Measurements from ENCODE around the gene TMEM191B.
"Not testable (repeated sequence)": the region's sequence is repeated elsewhere in the genome, so short reads cannot be mapped to it uniquely, and the experiment has no call there.

The TMEM191B gene

DNA sequence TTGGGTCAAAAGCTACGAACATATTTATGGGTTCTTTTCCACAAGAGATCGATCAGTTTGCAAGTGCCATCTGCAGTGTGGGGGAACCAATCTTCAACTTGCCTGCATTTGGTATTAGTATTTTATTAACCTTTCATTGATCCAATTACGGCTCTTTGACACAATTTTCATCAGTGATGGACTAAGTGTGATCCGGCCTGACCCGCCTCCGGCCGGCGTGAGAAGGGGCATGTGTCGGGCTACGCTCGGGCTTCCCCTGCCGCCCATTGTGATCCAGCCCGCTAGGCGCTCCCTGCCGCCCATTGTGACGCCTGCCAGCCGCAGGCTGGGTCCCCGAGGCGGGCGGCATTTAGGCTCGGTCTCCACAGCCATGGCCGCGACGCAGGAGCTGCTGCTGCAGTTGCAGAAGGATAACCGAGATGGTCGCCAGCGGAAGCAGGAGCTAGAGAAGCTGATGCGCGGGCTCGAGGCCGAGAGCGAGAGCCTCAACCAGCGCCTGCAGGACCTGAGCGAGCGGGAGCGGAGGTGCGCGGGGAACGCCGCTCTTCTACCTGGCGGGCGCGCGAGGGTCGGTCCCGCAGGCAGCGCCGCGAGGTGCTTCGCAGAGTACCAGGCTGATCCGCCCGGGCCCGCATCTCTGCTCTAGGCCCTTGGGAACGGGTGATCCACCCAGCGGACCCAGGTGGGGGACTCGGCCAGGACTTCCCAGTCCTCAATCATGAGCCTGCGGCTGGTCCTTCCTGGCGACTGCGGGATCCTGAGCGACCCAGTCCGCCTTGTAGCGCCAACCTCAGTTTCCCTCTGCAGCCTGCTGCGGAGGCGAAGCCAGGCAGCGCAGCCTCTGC is at the start of gene TMEM191B:
TSS of gene TMEM191B (plus strand) at position 51 of the 845 bp plus-strand sequence. CDS start at position 230, 179 bp downstream.
- DNase-seq = not testable (repeated sequence)

DNA sequence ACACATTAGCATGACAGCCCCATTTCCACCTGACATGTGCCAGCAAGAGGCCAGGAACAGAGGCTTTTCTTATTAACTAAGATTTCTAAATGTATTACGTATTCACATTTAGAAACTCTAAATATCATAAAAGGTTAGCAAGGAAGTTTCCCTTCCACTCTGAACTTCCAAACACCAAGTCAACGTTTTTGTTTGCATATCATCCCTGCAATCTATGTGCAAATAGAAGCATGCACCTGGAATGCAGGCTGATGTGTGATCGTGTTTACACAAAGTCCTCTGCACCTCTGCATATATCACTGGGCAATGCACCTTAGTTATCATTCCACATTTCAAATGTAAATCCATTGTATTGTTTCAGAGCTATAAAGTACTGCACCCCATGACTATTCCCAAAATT is 31.4 kb upstream of the TMEM191B start:
- DNase-seq = not testable (repeated sequence)

DNA sequence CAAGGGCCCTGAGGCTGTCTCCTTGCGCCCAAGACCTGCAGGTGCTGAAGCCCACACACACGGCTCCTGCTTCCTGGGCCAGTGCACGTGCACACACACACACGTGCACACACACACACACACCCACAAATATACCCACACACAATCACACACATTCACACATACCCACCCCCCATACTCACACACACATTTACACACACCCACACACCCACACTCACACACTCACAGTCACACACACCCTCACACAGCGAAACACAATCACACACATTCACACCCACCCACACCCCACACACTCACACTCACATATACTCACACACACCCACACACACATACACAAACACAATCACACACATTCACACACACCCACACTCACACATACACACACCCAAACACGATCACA is 16.3 kb upstream of the TMEM191B start:
- not testable (repeated sequence) for DNase-seq

DNA sequence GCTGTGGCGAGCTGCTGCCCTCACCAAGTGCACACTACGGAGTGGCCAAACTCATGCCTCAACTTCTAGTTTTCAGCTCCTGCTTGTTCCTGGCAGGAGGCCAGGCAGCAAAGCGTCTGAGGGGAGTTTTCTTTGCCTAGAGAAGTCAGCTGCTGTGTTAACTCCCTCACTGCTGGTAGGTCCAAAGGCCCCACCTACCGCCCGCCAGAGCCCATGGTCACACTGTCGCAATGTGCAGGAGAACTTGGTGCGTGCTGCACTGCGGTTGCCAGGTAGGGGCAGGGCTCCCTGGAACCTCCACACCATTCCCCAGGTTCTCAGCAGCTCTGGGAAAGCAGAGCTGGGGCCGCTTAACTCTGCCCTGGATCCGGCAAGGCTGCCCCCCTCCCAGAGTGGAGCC is 15.2 kb upstream of the TMEM191B start:
- not testable (repeated sequence) for DNase-seq

DNA sequence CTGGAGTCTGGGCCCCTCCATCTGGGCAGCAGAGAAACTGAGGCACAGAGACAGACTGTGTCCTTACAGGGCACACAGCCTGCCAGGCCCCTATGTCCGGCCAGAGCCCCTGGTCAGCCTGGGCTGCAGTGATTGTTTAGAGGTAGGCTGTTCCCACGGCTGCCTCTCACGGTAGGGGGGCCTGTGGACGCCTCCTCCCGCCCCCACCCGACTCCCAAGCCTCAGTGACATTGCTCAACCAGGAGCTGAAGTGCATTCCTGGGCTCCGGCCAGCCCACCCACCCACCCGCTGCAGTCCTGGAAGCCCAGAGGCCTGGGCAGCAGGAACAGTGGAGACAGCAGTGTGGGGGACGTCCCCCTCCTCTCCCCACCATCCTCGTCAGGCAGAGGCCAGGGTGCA is 14.1 kb upstream of the TMEM191B start:
- DNase-seq = not testable (repeated sequence)

DNA sequence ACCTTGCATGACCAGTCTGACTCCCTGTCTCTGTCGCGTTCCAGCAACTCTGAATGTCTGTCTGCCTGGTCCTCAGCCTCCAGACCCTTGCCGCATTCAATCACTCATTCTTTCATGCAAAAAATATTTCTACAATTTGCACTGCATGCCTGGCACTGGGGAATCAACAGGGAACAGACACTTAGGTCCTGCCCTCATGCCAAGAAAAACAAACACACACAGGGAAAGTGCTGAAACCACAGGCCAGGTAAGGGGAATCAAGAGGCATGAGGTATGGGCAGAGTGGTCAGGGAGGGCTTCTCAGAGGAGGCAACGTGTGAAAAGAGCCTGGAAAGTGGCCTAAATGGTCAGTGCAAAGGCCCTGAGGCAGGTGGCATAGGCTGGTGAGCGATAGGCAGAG is 9.5 kb upstream of the TMEM191B start, which contains the start of gene GGTLC3:
TSS of gene GGTLC3 (minus strand) at position 101 of the 400 bp plus-strand sequence. CDS start 264 bp downstream, outside the sequence.
- not testable (repeated sequence) for DNase-seq

DNA sequence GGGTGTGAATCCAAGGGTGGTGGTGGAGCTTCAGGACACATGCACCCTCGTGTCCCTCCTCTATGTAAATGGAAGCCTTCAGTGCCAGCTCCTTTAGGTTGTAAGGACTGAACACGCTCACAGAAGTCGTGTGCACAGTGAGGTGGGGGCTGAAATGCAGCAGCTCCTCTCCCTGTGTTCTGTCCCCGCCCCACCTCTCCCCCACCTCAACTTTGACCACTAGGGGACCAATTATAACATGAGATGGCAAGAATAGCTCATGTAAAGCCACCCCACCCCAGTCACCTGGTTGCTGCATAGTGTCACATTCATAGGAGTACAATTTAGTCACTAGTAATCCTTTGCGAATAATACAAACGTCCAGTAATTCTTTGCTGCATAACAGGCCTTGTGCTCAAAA is 4.8 kb upstream of the TMEM191B start:
- DNase-seq = not testable (repeated sequence)

DNA sequence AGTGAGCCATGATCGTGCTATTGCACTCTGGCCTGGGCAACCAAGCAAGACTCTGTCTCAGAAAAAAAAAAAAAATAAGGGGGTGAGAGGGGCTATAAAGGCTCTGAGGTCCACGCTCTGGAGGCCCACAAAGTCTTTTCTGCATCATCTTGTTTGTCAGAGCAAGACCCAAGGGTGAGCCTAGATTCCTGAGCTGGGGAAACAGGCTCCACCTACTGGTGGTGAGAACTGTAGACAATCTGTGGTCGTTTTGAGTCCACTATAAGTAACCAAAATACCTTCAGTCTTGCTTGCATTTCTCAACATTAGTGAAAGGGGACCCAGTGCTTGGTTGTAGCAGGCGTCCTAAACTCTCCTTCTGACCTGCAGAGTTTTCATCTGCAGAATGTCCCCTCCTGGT is 4.3 kb upstream of the TMEM191B start:
- DNase-seq = not testable (repeated sequence)

DNA sequence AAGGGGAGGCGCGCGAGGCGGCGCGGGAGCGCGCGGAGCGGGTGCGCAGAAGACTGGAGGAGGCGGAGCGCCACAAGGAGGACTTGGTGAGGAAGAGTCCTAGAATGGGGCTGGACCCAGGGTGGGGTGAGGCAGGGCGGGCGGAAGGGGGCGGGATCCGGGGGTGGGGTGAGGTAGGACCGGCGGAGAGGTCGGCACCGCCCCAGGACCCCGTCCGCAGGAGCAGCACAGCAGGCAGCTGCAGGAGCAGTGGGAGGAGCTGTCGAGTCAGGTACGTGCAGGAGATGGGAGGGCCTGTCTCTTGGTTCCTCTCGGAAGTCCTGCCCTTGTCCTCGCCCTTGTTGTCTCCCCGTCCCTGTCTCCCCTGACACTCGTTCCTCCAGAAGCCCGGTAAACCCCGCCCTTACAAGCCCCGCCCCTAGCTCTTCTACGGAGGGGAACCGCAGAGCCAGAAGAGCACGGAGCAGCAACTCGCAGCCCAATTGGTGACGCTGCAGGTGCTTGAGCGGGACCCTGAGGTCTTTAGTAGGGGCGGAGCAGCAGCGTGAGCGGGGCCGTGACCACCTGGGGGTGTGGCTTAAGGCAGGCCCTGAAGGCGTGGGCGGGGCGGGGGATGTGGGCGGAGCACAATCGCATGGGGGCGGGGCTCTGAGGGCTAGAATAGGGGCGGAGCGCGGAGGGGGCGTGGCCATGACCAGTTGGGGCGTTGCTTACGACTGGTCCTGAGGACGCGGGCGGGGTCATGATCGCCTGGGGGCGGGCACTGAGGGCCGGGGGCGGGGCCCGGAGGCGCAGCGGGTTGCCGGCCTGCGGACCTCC is 1.2 kb downstream of the TMEM191B start:
- DNase-seq = peak; percentile 81

DNA sequence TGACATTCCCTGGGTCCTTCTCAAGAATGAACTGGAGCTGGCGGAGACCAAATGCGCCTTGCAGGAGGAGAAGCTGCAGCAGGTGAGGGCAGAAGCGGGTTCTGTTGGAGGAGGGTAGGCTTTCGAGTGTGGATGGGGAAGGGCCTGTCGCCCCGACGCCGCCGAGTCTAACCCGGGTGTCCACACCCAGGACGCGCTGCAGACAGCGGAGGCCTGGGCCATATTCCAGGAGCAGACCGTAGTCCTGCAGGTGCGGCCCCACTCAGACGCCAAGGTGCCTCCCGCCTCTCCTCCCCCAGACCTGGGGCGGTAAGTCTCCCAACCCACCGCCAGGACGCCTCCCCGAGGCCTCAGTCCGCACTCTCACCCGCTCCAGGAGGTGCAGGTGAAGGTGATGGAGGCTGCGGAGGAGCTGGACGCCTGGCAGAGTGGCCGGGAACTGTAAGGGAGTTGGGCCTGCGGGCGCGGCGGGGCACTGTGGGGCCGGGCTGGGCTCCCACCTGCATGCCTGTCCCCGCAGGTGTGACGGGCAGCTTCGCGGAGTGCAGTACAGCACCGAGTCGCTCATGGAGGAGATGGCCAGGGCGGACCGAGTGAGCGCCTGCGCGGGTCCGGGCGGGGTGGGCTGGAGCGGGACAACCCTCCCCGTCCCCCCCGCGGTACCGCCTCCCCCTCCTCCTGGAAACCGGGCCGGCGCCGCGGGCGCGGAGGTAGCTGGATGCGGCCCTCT is 2.0 kb downstream of the TMEM191B start:
- DNase-seq = not testable (repeated sequence)

DNA sequence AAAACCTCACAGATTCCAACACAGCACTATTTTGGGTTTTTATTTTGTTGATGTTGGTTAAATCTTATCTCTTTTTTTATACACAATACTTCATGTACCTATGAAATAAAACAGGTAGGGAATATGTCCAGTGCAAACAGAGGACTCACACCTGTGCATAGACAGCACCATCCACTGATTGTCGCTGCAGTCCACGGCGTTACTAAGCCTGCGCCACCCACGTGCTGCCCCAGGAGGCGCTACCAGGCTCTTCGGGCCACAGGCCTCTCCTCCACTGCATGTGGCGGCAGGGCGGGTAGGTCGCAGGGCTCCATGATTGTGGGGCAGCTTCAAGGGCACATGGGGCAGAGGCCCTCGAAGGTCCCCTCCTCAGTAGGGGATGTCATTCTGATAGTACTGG is 6.0 kb downstream of the TMEM191B start:
- not testable (repeated sequence) for DNase-seq

DNA sequence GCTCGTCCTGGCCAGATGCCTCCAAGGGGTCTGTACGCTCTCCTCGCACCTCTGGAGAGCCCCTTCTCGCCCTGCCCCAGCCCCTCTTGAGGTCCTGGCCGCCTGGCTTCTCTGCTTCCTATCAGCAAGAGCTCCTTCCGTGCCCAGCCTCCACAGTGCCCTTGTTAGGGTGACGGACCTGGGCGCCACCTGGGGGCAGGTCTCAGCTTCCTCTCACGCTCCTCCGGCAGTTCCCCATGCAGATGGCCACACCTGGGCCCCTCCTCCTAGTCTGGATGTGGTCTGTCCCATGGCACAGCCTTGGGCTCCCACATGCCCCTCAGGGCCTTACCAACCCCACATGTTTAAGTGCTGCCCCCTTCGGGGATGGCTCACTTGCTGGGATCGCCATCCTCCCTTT is 6.7 kb downstream of the TMEM191B start:
- DNase-seq = not testable (repeated sequence)

DNA sequence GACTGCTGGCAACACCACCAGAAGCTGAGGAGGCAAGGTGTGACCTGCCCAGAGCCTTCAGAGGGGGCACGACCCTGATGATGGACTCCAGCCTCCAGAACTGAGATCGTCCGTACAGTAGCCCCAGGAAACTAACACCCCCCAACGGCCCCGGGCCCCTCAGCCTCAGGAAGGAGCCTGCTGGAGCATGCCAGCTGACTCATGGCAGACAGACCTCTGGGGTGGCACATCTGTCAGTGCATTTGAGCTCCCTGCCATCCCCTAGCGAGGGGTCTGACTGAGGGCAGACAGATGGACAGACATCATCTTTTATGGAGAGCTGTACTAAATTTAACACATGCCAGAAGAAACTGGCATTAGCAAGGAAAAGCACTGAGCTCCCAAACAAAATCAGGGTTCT is 12.4 kb downstream of the TMEM191B start:
- not testable (repeated sequence) for DNase-seq

DNA sequence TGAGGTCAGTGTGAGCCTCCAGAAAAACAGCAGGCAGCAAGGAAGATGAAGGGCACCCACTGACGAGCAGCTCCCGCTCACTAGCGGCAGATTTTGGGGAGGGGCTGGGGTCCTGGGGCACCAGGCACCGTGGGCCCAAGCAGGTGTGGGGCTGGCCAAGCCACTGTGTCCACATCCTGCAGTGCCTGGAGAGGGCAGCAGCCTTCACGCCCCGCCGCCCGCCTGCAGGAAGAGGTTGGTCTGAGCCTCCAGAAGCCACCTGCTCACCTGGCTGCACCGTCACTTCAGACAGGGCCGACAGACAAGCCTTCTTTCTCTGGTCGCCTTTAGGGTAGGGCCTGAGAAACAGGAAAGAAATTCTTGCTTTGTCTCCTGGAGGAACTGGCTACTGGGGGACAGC is 15.8 kb downstream of the TMEM191B start:
- not testable (repeated sequence) for DNase-seq

DNA sequence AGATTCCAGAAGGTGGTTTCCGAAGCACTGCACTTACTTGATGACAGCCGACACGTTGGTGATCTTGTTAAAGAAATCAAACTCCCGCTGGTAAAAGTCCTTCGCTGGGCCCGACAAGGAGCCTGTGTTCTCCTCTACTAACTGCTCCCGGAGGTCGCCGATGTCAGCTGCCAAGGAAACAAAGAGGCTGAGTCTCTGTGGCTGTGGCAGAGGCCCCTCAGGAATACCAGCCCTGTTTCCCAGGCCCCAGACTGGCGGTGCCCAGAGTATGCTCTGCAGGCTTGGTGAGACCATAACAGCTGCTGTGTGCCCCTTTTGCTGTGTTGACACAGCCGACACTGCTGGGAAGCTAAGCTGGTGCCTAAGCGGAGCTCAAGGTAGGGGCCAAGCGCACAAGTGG is 17.0 kb downstream of the TMEM191B start:
- DNase-seq = not testable (repeated sequence)

DNA sequence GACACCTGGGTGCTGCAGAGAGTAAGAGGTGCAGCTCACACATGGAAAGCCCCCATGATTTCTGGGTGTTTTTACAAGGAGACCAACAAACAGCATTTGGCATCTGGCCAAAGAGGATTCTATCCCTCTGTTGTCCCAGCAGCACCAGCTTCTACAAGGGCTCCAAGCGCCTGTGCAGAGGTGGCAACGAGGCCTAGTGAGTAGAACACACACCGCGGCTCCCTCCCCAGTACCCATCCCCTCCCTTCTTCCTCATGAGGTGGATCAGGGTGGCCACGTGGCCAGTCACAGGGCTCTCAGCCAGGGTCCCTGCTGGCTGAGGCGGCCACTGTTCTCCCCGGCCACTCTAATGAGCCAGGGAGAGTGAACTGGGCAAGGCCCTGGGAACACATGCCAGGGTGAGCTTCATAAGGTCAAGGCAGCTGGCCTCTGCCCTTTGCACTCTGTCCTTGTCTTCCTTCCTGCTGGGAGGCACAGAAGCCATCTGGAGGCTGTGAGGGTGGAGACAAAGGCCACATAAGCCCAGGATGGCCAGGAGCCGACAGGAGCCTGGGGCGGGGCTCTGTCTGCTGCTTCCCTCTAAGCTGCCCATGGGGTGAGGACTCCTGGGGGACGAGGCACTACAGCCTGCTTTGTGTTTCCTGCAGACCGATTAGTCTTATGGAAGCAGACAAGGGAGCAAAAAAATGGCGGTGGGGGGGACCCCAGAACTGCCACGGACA is 22.0 kb downstream of the TMEM191B start:
- not testable (repeated sequence) for DNase-seq

DNA sequence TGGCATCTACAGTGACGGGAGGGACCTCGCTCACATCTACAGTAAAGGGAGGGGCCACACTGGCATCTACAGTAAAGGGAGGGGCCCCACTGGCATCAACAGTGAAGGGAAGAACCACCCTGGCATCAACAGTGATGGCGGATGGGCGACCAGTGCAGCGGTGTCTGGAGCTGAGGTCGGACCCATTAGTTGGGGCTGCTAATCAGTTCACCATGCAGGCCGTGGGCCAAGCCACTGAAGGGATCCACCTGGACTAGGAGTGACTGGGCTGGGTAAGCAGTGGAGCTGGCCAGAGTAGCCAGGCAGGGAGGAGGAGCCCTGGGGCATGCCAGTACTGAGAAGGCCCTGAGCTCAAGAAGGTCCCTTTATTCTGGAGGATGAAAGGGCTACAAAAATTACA is 23.4 kb downstream of the TMEM191B start:
- not testable (repeated sequence) for DNase-seq

DNA sequence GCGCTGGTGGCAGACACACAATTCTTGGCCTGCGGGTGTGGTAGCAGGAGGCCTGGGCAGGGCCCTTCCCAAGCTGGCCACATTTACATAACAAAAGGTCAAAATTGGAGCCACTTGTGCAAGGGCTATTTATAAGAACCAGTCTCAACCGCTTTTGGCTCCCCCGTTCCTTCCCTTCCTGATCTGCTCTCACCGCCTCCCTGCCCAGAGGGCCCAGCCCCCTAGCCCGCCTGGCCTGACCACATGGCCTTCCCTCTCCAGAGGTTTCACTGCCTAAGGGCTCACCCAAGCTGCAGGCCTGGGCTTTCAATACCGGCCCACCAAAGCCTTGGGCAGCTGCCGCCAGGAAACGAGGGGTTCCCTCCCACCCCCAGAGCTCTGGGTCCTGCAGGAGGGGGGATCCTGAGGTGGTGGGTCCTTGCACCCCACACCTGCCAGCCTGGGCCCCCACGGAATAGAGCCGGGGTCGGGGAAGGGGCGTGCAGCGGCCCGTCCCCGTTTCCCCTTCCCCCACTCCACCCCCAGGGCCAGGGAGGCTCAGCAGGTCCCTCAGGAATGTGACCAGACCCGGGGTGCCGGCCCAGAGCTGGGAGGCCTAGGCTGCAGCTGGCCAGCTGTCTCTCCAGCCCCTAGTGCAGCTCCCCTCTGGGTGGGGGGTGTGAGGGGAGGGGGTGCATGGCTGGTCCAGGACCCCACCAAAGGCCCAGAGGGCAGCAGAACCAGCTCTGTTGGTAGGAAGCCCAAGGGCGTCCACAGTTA is 25.4 kb downstream of the TMEM191B start:
- DNase-seq = not testable (repeated sequence)

DNA sequence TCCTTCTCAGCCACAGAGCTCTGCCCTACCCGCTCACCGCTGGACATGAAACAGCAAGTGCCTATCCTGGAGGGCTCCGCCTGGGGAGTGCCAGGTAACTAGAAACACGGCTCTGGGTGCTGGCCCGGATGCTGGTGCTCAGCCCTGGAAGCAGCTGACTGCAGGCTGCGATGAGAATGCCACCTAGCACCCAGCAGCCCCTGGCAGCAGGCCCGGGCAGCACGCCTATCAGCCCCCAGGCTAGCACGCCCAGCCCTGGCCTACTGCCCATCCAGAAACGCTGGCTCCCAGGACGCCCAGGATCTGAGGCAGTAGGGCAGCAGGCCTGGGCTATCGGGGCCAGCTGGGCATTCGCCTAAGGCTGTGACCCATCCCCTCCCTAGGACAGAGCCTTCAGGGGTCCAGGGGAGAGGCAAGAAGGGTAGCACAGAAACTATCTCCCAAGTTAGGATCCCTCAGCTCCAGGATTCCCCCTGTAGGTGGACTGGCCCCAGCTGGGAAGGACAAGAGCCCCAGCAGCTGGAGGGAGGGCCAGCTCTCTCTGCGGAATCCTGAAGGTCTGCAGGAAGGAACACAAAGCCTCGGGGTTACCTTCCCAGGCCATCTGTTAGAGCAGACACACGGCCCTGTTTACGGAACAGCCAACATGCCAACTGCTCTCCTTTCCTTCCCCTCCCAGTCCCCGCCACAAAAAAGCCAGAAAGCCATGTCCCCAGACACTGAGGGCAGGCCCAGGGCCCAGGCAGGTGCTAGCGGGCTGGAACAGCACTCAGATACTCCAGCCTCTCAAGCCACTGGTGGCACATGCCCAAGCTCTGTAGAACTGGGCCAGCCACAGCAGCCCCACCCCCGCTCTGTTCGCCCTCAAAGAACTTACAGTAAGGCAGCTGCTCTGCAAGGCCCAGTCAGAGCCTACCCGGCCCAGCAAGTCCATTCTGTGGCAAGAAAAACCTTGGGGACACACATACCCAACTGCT is 27.0 kb downstream of the TMEM191B start:
- not testable (repeated sequence) for DNase-seq

DNA sequence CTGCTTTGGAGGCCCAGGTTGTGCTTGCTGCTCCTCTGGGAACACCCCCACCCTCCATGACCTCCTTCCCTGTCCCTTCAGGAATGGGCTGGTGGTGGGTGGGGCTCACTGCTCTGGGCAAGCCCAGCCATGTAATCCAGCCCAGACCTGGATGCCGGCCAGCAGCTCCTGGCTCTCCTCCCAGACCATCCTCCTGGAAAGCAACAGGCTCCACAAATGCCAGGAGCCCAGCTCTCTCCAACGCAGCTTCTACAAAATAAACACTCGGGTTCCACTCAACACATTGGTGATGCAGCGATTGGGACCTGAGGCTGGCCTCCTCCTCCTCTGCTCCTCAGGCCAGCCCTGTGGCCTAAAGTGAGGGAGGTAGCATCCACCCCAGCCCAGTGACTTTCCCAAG is 30.9 kb downstream of the TMEM191B start:
- not testable (repeated sequence) for DNase-seq

Data from activated CD4-positive, alpha-beta T cell treated with anti-CD3 and anti-CD28 coated beads, Interleukin-10, Interleukin-2, amounts not matched to agents 100 ng/mL and 50 ng/mL, durations not matched to agents 16 hours and 8 hours (primary cell).